GM13976 (cell line): ENCODE measurements around the gene DCLRE1C.
"Not testable (repeated sequence)": the region's sequence is repeated elsewhere in the genome, so short reads cannot be mapped to it uniquely, and the experiment has no call there.

Experiments used
- DNase-seq: peaks from one replicate; pipeline ENCODE4 v3.0.0; 2012; ENCODE audit warnings: low spot score
- CTCF ChIP-seq: IDR thresholded peaks from 2 replicates; pipeline ENCODE4 v1.5.1; 2012; ENCODE audit warnings: borderline replicate concordance, mild to moderate bottlenecking; ENCODE audit not compliant: insufficient read depth; ENCODE audit errors: extremely low read depth, missing control alignments, control extremely low read depth
- in situ Hi-C: fragments of 300-500 bp; cut with MboI; formaldehyde crosslinking; loops from one replicate; pipeline ENCODE4 v1.12.0; 2022; ENCODE audit warnings: low sequenced_read_pairs, mixed read lengths, inconsistent platforms; ENCODE audit not compliant: unreplicated experiment

DCLRE1C gene

GRCh38 chr10:14918964-14919363 lies 34.9 kb downstream of the DCLRE1C start:
- peak; percentile 26 for DNase-seq
- no peak for TF ChIP-seq CTCF
- in situ Hi-C loops, result no loop called here

- in situ Hi-C loops, result no loop called here
- no peak for TF ChIP-seq CTCF
Measured at GRCh38 chr10:14917827-14918226, 36.1 kb downstream of the DCLRE1C start.

GRCh38 chr10:14916600-14916999 lies 37.3 kb downstream of the DCLRE1C start:
- in situ Hi-C loops, result no loop called here
- DNase-seq, result no peak
- TF ChIP-seq CTCF, result no peak

More at GRCh38 chr10:14917827-14918226, 36.1 kb downstream of the DCLRE1C start:
- DNase-seq, result no peak

- in situ Hi-C loops, result no loop called here
- TF ChIP-seq CTCF, result no peak
- DNase-seq, result no peak
Measured at GRCh38 chr10:14911801-14912200, 42.1 kb downstream of the DCLRE1C start.

GRCh38 chr10:14910953-14911352 lies 42.9 kb downstream of the DCLRE1C start:
- in situ Hi-C loops, result no loop called here
- no peak for DNase-seq

GRCh38 chr10:14909101-14909500 lies 44.8 kb downstream of the DCLRE1C start:
- TF ChIP-seq CTCF, result no peak
- in situ Hi-C loops, result no loop called here
- DNase-seq, result no peak

More at GRCh38 chr10:14910953-14911352, 42.9 kb downstream of the DCLRE1C start:
- TF ChIP-seq CTCF, result no peak

- DNase-seq, in situ Hi-C loops: not testable (repeated sequence)
Measured at GRCh38 chr10:14907591-14907990, 46.3 kb downstream of the DCLRE1C start.

- in situ Hi-C loops, result no loop called here
- TF ChIP-seq CTCF, result no peak
- DNase-seq, result no peak
Measured at GRCh38 chr10:14906765-14907164, 47.1 kb downstream of the DCLRE1C start.
